Liver (tissue), 9 donors: ENCODE data around the gene TOP1. TPM values are rescaled to one million over a fixed set of nuclear protein-coding genes. Genes with fewer than 3 reads are reported as not detected.

Experiments
- DNase-seq: peaks from one replicate; pipeline ENCODE4 v3.0.0-alpha.2; 2017; ENCODE audit warnings: low spot score
- H3K27ac ChIP-seq, 2 donors: one replicate each; pipeline ENCODE4 v1.7.0; 2013; ENCODE audit warnings: inconsistent platforms in 2 of 2, low read length in 2 of 2, control low read depth in 1 of 2, low read depth in 1 of 2, mild to moderate bottlenecking in 1 of 2
- H3K27me3 ChIP-seq, 4 donors: one replicate each; pipeline versions ENCODE4 v1.6.1 to v1.7.0; 2013; ENCODE audit warnings: low read length in 3 of 4, inconsistent platforms in 1 of 4, mild to moderate bottlenecking in 1 of 4, moderate library complexity in 1 of 4; ENCODE audit not compliant: control insufficient read depth in 4 of 4, insufficient read depth in 4 of 4
- H3K36me3 ChIP-seq, 4 donors: one replicate each; pipeline versions ENCODE4 v1.6.1 to v1.7.0; 2013; ENCODE audit warnings: low read length in 3 of 4, mild to moderate bottlenecking in 3 of 4, low read depth in 1 of 4, moderate library complexity in 1 of 4; ENCODE audit not compliant: control insufficient read depth in 4 of 4, insufficient read depth in 3 of 4
- H3K4me1 ChIP-seq, 4 donors: one replicate each; pipeline versions ENCODE4 v1.6.1 to v1.7.0; 2013; ENCODE audit warnings: low read length in 3 of 4, mild to moderate bottlenecking in 3 of 4, moderate library complexity in 1 of 4; ENCODE audit not compliant: control insufficient read depth in 4 of 4, insufficient read depth in 4 of 4
- H3K4me3 ChIP-seq, 3 donors: one replicate each; pipeline versions ENCODE4 v1.6.1 to v1.7.0; 2013; ENCODE audit warnings: low read length in 3 of 3, control low read depth in 1 of 3, low read depth in 1 of 3, mild to moderate bottlenecking in 1 of 3
- H3K9ac ChIP-seq, 2 donors: one replicate each; pipeline ENCODE4 v1.7.0; 2013; ENCODE audit warnings: low read length in 2 of 2, mild to moderate bottlenecking in 2 of 2, moderate library complexity in 2 of 2, control low read depth in 1 of 2, low read depth in 1 of 2
- H3K9me3 ChIP-seq, 4 donors: one replicate each; pipeline versions ENCODE4 v1.6.1 to v1.7.0; 2013; ENCODE audit warnings: low read length in 3 of 4; ENCODE audit not compliant: control insufficient read depth in 4 of 4
- EGR1 ChIP-seq, 2 donors: IDR thresholded peaks; 2 replicates each; pipeline ENCODE4 v1.6.1; 2016 to 2018; ENCODE audit warnings: antibody characterized with exemption in 2 of 2, low read depth in 2 of 2
- FOXA1 ChIP-seq: IDR thresholded peaks from 2 replicates; pipeline ENCODE4 v1.6.1; 2016; ENCODE audit warnings: antibody characterized with exemption
- FOXA2 ChIP-seq: IDR thresholded peaks from 2 replicates; pipeline ENCODE4 v1.6.1; 2016; ENCODE audit warnings: antibody characterized with exemption
- GABPA ChIP-seq, 2 donors: IDR thresholded peaks in 1 of 2; conservative IDR thresholded peaks in 1 of 2; 2 replicates each; pipeline ENCODE4 v1.6.1; 2016; ENCODE audit warnings: antibody characterized with exemption in 2 of 2, mild to moderate bottlenecking in 1 of 2, moderate library complexity in 1 of 2
- HNF4A ChIP-seq, 2 donors: conservative IDR thresholded peaks; 2 replicates each; pipeline ENCODE4 v1.6.1; 2016; ENCODE audit warnings: antibody characterized with exemption in 2 of 2, mild to moderate bottlenecking in 2 of 2
- HNF4G ChIP-seq: IDR thresholded peaks from 2 replicates; pipeline ENCODE4 v1.6.1; 2016; ENCODE audit warnings: antibody characterized with exemption
- JUND ChIP-seq, 2 donors: IDR thresholded peaks; 2 replicates each; pipeline ENCODE4 v1.6.1; 2016; ENCODE audit warnings: antibody characterized with exemption in 2 of 2
- NR2F2 ChIP-seq: IDR thresholded peaks from 2 replicates; pipeline ENCODE4 v1.6.1; 2016; ENCODE audit warnings: antibody characterized with exemption
- RAD21 ChIP-seq, 2 donors: IDR thresholded peaks; 2 replicates each; pipeline ENCODE4 v1.6.1; 2016; ENCODE audit warnings: antibody characterized with exemption in 2 of 2, mild to moderate bottlenecking in 2 of 2
- SP1 ChIP-seq: IDR thresholded peaks from 2 replicates; pipeline ENCODE4 v1.6.1; 2018; ENCODE audit warnings: antibody characterized with exemption, mild to moderate bottlenecking
- WGBS: extraction: QIAGEN DNeasy Blood & Tissue Kit; methylation state at CpG from one replicate; pipeline ENCODE4 v1.1.7; 2013; 5-methylcytosine and 5-hydroxymethylcytosine counted together
- polyA plus RNA-seq, 2 donors: library from polyadenylated mRNA; stranded (reverse) in 1 of 2; unstranded in 1 of 2; fragments of 200-250 nt in 1 of 2; fragments of >200 nt in 1 of 2; fragmentation: Nextera tagmentation in 1 of 2; extraction: Ambion mirVana in 1 of 2; gene quantifications; one replicate each; pipeline versions ENCODE4 v1.2.1 to v1.2.3, GENCODE V29; 2013 to 2015
- total RNA-seq, 2 donors: library from RNA; depleted of rRNA; stranded (reverse); fragments of >200 nt; gene quantifications; one replicate each; pipeline ENCODE4 v1.2.3, GENCODE V29; 2014
- TF ChIP-seq, protein P1 (sequence below): IDR thresholded peaks from 2 replicates; pipeline ENCODE4 v1.6.1; 2016; ENCODE audit warnings: antibody characterized with exemption, mild to moderate bottlenecking
- TF ChIP-seq, protein P2 (sequence below): IDR thresholded peaks from 2 replicates; pipeline ENCODE4 v1.6.1; 2016; ENCODE audit warnings: antibody characterized with exemption
- TF ChIP-seq, protein P3 (sequence below): IDR thresholded peaks from 2 replicates; pipeline ENCODE4 v1.6.1; 2016; ENCODE audit warnings: antibody characterized with exemption
- donor health status: healthy.
- donor health status: healthy.
- donor health status: healthy.
- donor health status: healthy.
- donor health status: healthy.

TOP1 gene
- total and polyA plus RNA-seq, 4 donors: 13.7 to 62.1 (median 19.4) TPM

DNA sequence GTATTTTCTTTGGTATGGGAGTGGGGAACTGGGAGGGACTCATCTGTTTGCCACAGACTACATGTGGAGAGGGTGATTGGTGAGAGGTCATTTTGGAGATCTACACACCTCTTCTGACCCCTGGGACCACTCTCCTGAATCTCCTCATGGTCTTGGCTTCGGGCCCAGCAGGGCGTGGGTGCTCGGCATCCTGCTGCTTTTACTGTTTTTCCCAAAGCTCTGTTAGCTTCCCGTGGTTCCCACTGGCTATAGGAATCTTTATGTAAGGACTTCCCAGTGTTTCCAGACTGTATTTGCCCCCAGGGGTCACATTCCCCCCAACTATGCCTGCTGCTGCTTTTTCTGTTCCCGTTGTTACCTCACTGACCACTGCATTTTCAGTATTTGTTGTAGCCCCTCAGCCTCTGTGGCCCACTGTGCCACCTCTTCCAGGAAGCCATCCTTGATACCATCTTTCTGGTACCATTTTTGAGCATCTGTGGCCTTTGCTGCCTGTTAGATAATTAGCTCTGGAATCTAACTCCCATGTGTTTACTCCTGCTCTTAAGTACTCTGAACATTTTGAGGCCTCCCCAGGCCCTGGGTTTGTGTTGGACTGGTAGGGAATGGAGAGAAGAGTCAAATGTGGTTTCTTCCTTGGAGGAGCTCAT lies 123.6 kb downstream of the TOP1 start:
- Histone ChIP-seq H3K27me3 (no peaks in the 10 kb centered on the region), H3K9ac (no peak overlapping the region), H3K27ac (no peak overlapping the region), H3K36me3 (no peaks in the 10 kb centered on the region), H3K9me3 (no peaks in the 10 kb centered on the region), H3K4me1 (peaks cover 0 to 8% (median 1%) of the 10 kb centered on the region in 4 donors), H3K4me3 (no peak overlapping the region)
- DNase-seq: no peak
- TF ChIP-seq FOXA1 (no peak), RAD21 (IDR thresholded peaks at IDR 0.05) (no peak), GABPA (IDR thresholded peaks at IDR 0.05 in 1 of 2, conservative IDR thresholded peaks at IDR 0.05 in 1 of 2) (no peak), HNF4A (conservative IDR thresholded peaks at IDR 0.05) (no peak), SP1 (no peak), NR2F2 (no peak), FOXA2 (no peak), JUND (IDR thresholded peaks at IDR 0.05) (no peak), EGR1 (IDR thresholded peaks at IDR 0.05; ENCODE audit: low read depth in 2 of 2) (no peak), HNF4G (no peak)
- TF ChIP-seq, protein P1, sequence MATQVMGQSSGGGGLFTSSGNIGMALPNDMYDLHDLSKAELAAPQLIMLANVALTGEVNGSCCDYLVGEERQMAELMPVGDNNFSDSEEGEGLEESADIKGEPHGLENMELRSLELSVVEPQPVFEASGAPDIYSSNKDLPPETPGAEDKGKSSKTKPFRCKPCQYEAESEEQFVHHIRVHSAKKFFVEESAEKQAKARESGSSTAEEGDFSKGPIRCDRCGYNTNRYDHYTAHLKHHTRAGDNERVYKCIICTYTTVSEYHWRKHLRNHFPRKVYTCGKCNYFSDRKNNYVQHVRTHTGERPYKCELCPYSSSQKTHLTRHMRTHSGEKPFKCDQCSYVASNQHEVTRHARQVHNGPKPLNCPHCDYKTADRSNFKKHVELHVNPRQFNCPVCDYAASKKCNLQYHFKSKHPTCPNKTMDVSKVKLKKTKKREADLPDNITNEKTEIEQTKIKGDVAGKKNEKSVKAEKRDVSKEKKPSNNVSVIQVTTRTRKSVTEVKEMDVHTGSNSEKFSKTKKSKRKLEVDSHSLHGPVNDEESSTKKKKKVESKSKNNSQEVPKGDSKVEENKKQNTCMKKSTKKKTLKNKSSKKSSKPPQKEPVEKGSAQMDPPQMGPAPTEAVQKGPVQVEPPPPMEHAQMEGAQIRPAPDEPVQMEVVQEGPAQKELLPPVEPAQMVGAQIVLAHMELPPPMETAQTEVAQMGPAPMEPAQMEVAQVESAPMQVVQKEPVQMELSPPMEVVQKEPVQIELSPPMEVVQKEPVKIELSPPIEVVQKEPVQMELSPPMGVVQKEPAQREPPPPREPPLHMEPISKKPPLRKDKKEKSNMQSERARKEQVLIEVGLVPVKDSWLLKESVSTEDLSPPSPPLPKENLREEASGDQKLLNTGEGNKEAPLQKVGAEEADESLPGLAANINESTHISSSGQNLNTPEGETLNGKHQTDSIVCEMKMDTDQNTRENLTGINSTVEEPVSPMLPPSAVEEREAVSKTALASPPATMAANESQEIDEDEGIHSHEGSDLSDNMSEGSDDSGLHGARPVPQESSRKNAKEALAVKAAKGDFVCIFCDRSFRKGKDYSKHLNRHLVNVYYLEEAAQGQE: no peak
- TF ChIP-seq, protein P2, sequence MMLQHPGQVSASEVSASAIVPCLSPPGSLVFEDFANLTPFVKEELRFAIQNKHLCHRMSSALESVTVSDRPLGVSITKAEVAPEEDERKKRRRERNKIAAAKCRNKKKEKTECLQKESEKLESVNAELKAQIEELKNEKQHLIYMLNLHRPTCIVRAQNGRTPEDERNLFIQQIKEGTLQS: no peak
- TF ChIP-seq, protein P3, sequence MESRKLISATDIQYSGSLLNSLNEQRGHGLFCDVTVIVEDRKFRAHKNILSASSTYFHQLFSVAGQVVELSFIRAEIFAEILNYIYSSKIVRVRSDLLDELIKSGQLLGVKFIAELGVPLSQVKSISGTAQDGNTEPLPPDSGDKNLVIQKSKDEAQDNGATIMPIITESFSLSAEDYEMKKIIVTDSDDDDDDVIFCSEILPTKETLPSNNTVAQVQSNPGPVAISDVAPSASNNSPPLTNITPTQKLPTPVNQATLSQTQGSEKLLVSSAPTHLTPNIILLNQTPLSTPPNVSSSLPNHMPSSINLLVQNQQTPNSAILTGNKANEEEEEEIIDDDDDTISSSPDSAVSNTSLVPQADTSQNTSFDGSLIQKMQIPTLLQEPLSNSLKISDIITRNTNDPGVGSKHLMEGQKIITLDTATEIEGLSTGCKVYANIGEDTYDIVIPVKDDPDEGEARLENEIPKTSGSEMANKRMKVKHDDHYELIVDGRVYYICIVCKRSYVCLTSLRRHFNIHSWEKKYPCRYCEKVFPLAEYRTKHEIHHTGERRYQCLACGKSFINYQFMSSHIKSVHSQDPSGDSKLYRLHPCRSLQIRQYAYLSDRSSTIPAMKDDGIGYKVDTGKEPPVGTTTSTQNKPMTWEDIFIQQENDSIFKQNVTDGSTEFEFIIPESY: no peak
- WGBS: 69% methylated on average over 5 of the region's 5 CpGs

DNA sequence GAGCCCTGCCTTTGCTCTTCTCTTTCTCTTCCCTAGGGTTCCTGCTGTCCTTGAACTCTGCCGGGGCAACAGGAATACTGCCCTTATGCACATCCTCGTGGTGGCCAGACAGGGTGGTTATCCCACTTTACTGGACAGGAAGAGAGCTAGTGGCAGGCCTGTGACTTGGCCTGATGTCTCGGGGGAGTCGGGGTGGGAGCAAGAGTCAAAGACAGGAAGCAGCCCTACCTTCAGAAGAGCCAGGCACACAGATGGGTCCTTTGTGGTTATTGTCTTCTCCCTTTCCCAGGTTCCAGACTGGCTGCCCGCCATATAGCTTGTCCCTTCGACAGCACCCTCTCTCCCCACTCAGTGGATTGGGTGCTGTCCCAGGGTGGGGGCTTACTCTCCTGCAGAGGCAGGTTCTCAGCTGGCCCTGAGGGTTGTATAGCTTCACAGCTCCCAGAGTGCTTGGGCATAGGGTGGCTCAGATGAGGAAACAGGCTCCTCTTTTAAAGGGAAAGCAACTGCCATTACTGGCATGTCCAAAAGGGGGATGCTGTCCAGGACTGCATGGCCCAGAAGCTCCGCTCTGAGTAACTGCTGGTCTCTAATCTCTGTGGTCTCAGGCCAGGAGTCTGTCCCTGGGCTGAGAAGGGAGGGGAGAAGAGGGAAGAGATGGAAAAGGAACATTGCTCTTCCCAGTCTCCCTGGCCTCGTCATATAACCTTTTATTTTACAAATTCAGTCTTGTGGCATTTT lies 126.0 kb downstream of the TOP1 start:
- 75% methylated on average over 8 of the region's 8 CpGs for WGBS
- Histone ChIP-seq H3K27ac (no peak overlapping the region), H3K9ac (no peak overlapping the region), H3K27me3 (no peaks in the 10 kb centered on the region), H3K9me3 (no peaks in the 10 kb centered on the region), H3K36me3 (no peaks in the 10 kb centered on the region), H3K4me1 (peaks cover 0 to 8% (median 1%) of the 10 kb centered on the region in 4 donors), H3K4me3 (no peak overlapping the region)
- TF ChIP-seq SP1 (no peak), NR2F2 (peak; percentile 28), RAD21 (IDR thresholded peaks at IDR 0.05) (peak in 1 of 2 donors; percentile 13)
- no peak for DNase-seq
